BJ (cell line): ENCODE measurements around the gene PRKCZ. TPM values are rescaled to one million over a fixed set of nuclear protein-coding genes. Genes with fewer than 3 reads are reported as not detected.

Experiments used
- CTCF ChIA-PET: fragments of 350-600 bp; formaldehyde crosslinking; extraction: SDS; loops from one replicate; lab custom pipeline; 2021; ENCODE audit warnings: antibody characterized with exemption, inconsistent platforms; lab: Yijun Ruan, JAX
- POLR2A ChIA-PET: fragments of 300-600 bp; sonication (Branson Sonifier 250); formaldehyde crosslinking; extraction: SDS; loops from one replicate; lab custom pipeline; 2021; ENCODE audit warnings: antibody characterized with exemption; lab: Charles Lee
- DNase-seq: peaks from one replicate; pipeline ENCODE4 v3.0.0-alpha.2; 2011; ENCODE audit warnings: low read depth
- H3K27me3 ChIP-seq: 2 replicates; pipeline ENCODE4 v1.6.0; 2011; ENCODE audit warnings: low read length; ENCODE audit not compliant: control insufficient read depth, insufficient read depth
- H3K36me3 ChIP-seq: 2 replicates; pipeline ENCODE4 v1.5.1; 2011; ENCODE audit warnings: low read length; ENCODE audit not compliant: control insufficient read depth, insufficient read depth
- H3K4me3 ChIP-seq: 2 replicates; pipeline ENCODE4 v1.5.1; 2011; ENCODE audit warnings: low read depth, mild to moderate bottlenecking, control low read depth, low read length
- polyA plus RNA-seq: library from polyadenylated mRNA; depleted of rRNA; stranded (reverse); fragments of >200 nt; gene quantifications from 2 replicates; pipeline ENCODE4 v1.2.3, GENCODE V29; 2011
- TF ChIP-seq, protein P1 (sequence below): IDR thresholded peaks from 2 replicates; pipeline ENCODE4 v1.5.1; 2011; ENCODE audit warnings: low read depth, mild to moderate bottlenecking, control low read depth, inconsistent platforms, low read length, moderate library complexity; ENCODE audit not compliant: insufficient read depth

PRKCZ gene
- polyA plus RNA-seq, 1 experiment: 2.3 TPM

DNA sequence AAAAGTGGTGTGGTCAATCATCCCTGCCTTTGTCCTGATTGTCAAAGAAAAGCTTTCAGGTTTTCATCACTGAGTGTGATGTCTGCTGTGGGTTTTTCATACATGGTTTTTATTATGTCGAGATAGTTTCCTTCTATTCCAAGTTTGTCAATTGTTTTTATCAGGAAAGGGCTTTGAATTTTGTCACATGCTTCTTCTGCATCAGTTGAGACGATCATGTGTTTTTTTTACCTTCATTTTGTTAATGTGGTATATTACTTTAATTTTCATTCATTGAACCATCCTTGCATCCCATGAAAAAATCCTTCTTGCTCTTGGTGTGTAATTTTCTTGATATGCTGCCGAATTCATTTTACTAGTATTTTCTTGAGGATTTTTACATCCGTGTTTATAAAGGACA is 15.5 kb downstream of the PRKCZ start:
- Histone ChIP-seq H3K4me3 (no peak overlapping the region), H3K27me3 (no peaks in the 10 kb centered on the region), H3K36me3 (no peaks in the 10 kb centered on the region)
- CTCF ChIA-PET: no interaction called here
- DNase-seq: no peak
- TF ChIP-seq, protein P1, sequence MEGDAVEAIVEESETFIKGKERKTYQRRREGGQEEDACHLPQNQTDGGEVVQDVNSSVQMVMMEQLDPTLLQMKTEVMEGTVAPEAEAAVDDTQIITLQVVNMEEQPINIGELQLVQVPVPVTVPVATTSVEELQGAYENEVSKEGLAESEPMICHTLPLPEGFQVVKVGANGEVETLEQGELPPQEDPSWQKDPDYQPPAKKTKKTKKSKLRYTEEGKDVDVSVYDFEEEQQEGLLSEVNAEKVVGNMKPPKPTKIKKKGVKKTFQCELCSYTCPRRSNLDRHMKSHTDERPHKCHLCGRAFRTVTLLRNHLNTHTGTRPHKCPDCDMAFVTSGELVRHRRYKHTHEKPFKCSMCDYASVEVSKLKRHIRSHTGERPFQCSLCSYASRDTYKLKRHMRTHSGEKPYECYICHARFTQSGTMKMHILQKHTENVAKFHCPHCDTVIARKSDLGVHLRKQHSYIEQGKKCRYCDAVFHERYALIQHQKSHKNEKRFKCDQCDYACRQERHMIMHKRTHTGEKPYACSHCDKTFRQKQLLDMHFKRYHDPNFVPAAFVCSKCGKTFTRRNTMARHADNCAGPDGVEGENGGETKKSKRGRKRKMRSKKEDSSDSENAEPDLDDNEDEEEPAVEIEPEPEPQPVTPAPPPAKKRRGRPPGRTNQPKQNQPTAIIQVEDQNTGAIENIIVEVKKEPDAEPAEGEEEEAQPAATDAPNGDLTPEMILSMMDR: no peak
- POLR2A ChIA-PET: no interaction called here

- Histone ChIP-seq H3K27me3 (no peaks in the 10 kb centered on the region), H3K36me3 (no peaks in the 10 kb centered on the region), H3K4me3 (no peak overlapping the region)
- TF ChIP-seq, protein P1: no peak
- ChIA-PET CTCF (no interaction called here), POLR2A (no interaction called here)
- DNase-seq: no peak
Observed at GRCh38 chr1:2067393-2067792, 17.2 kb downstream of the PRKCZ start.

DNA sequence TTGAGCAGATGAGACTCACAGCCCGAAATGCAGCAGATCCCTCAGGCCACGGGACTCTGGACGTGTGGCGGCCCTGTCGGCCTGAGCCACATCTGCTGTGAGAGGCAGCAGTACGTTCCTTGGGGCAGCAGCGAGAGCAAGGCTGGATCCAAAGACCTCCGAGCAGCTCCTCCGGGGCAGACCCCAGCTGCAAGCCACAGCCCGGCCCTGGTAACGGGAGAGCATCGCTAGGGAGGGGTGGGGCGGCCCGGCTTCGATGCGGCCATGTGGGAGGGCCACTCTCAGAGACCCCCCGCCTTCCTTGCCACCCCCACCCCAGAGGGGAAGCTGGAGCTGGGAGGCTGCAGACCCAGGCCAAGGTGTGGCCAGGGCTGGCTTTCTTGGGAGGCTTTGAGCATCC is 17.8 kb downstream of the PRKCZ start:
- CTCF ChIA-PET: no interaction called here
- no peak overlapping the region for H3K4me3 ChIP-seq
- POLR2A ChIA-PET: no interaction called here
- peaks cover 2% of the 10 kb centered on the region for H3K27me3 ChIP-seq
- DNase-seq: no peak
- H3K36me3 ChIP-seq: no peaks in the 10 kb centered on the region
- TF ChIP-seq, protein P1: no peak

GRCh38 chr1:2068951-2069350 is 18.7 kb downstream of the PRKCZ start:
- peaks cover 6% of the 10 kb centered on the region for H3K27me3 ChIP-seq
- ChIA-PET POLR2A (no interaction called here), CTCF (no interaction called here)
- no peaks in the 10 kb centered on the region for H3K36me3 ChIP-seq
- TF ChIP-seq, protein P1: no peak
- H3K4me3 ChIP-seq: no peak overlapping the region
- no peak for DNase-seq

- POLR2A ChIA-PET: no interaction called here
- CTCF ChIA-PET: no interaction called here
- H3K4me3 ChIP-seq: no peak overlapping the region
- H3K36me3 ChIP-seq: no peaks in the 10 kb centered on the region
- H3K27me3 ChIP-seq: peaks cover 8% of the 10 kb centered on the region
- TF ChIP-seq, protein P1: no peak
- DNase-seq: no peak
Observed at GRCh38 chr1:2070016-2070415, 19.8 kb downstream of the PRKCZ start.
